Common myeloid progenitor, CD34-positive (primary cell): ENCODE results near the gene MYH9.

Experiments used
- CTCF ChIA-PET: fragments of 350-600 bp; sonication (Branson Sonifier 250); formaldehyde crosslinking; loops from one replicate; lab custom pipeline; 2021; ENCODE audit warnings: antibody characterized with exemption; lab: Charles Lee
- POLR2A ChIA-PET: fragments of 350-600 bp; sonication (Branson Sonifier 250); formaldehyde crosslinking; loops from one replicate; lab custom pipeline; 2021; ENCODE audit warnings: antibody characterized with exemption; lab: Charles Lee
- DNase-seq, 3 donors: peaks; one replicate each; pipeline versions ENCODE4 v3.0.0 to v3.0.0-alpha.2; 2013
- H3K27ac ChIP-seq, 2 experiments: 1 replicate in 1 of 2; 2 replicates in 1 of 2; pipeline ENCODE4 v1.7.0; 2013; ENCODE audit warnings: inconsistent platforms in 2 of 2, low read length in 2 of 2, mild to moderate bottlenecking in 2 of 2, low read depth in 1 of 2, moderate library complexity in 1 of 2; ENCODE audit not compliant: severe bottlenecking in 2 of 2, insufficient read depth in 1 of 2, poor library complexity in 1 of 2
- H3K27me3 ChIP-seq, 5 experiments: replicated peaks in 2 of 5; 1 replicate in 3 of 5; 2 replicates in 2 of 5; pipeline versions ENCODE4 v1.6.1 to v1.7.0; 2013; ENCODE audit warnings: low read length in 4 of 5, mild to moderate bottlenecking in 2 of 5, moderate library complexity in 2 of 5, inconsistent platforms in 1 of 5; ENCODE audit not compliant: insufficient read depth in 5 of 5, control insufficient read depth in 4 of 5
- H3K36me3 ChIP-seq, 4 experiments: 1 replicate in 2 of 4; 2 replicates in 2 of 4; pipeline versions ENCODE4 v1.6.1 to v1.7.0; 2013; ENCODE audit warnings: low read length in 3 of 4, control low read depth in 1 of 4, mild to moderate bottlenecking in 1 of 4; ENCODE audit not compliant: control insufficient read depth in 4 of 4, insufficient read depth in 4 of 4
- H3K4me1 ChIP-seq, 4 experiments: 1 replicate in 3 of 4; 2 replicates in 1 of 4; pipeline versions ENCODE4 v1.6.1 to v1.7.1; 2013; ENCODE audit warnings: low read length in 3 of 4, mild to moderate bottlenecking in 3 of 4, control low read depth in 1 of 4, inconsistent platforms in 1 of 4, moderate library complexity in 1 of 4; ENCODE audit not compliant: control insufficient read depth in 4 of 4, insufficient read depth in 4 of 4; ENCODE audit errors: control extremely low read depth in 1 of 4
- H3K4me3 ChIP-seq, 7 experiments: 1 replicate in 4 of 7; 2 replicates in 3 of 7; pipeline versions ENCODE4 v1.5.1 to v1.7.0; 2013; ENCODE audit warnings: mild to moderate bottlenecking in 7 of 7, low read length in 6 of 7, moderate library complexity in 6 of 7, inconsistent platforms in 2 of 7, low read depth in 2 of 7, control low read depth in 1 of 7; ENCODE audit not compliant: insufficient read depth in 4 of 7, control insufficient read depth in 1 of 7; ENCODE audit errors: extremely low read depth in 1 of 7
- H3K9me3 ChIP-seq, 5 experiments: 1 replicate in 4 of 5; 2 replicates in 1 of 5; pipeline versions ENCODE4 v1.6.1 to v1.7.1; 2013; ENCODE audit warnings: low read length in 4 of 5, mild to moderate bottlenecking in 2 of 5, inconsistent platforms in 1 of 5, low read depth in 1 of 5, moderate library complexity in 1 of 5; ENCODE audit not compliant: control insufficient read depth in 4 of 5, insufficient read depth in 2 of 5; ENCODE audit errors: control extremely low read depth in 1 of 5
- WGBS: methylation state at CpG from one replicate; pipeline ENCODE4 v1.1.5; 2013; ENCODE audit not compliant: insufficient coverage; 5-methylcytosine and 5-hydroxymethylcytosine counted together

MYH9 gene

DNA sequence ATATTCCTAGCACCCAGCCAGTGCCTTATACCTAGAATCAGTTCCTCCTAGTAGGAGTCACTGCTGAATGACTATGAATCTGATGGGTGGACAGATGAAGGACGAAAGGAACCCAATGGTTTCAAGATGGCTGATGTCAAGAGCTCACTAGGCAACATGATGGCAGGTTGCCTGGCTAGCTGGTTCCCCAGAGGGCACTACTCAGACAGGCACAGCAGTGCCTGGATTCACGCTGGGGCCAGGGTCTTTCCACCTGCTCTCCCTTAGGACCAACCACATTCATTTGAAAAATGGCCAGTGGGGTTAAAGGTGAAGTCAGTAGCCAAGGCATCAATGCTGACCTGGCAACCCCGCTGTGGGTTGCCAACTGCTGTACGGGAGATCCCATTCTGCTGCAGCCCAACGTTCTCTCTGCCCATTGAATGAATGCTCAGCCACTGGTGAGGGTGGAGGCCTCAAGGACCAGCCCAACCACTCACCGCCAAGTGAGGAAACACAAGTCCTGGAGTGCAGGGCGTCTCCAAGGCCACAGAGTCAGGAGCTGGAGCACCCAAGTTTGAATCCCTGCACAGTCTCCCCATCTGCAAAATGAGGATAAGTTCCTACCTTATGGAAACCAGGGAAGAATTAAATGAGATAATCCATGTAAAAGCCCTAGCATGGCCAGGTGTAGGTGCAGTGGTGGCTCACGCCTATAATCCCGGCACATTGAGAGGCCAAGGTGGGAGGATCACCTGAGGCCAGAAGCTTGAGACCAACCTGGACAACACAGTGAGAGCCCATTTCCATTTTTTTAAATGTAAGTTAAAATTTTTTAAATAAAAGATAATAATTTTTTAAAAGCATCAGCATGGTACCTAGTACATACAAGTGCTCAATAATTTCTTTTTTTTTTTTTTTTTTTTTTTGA lies 12.4 kb downstream of the MYH9 start:
- peak overlapping the region; percentile 25 to 71 for H3K27ac ChIP-seq
- no peak overlapping the region for H3K4me3 ChIP-seq
- H3K27me3 ChIP-seq: no peaks in the 10 kb centered on the region
- no peak for DNase-seq
- peaks cover 0 to 15% (median 4%) of the 10 kb centered on the region in 4 experiments for H3K36me3 ChIP-seq
- CTCF ChIA-PET: interaction anchor here (0.9 to 1.4 kb wide), 6 partner anchors 9 to 74 kb away, joined by 3 to 4 read pairs (median 3); no protein-coding TSS in a partner anchor
- no peaks in the 10 kb centered on the region for H3K9me3 ChIP-seq
- 98% methylated on average over 8 of the region's 9 CpGs for WGBS
- POLR2A ChIA-PET: interaction anchor here (0.6 to 1.2 kb wide), 2 partner anchors 10 to 14 kb away, joined by 3 read pairs; no protein-coding TSS in a partner anchor
- H3K4me1 ChIP-seq: peaks cover 26 to 92% (median 88%) of the 10 kb centered on the region in 4 experiments

DNA sequence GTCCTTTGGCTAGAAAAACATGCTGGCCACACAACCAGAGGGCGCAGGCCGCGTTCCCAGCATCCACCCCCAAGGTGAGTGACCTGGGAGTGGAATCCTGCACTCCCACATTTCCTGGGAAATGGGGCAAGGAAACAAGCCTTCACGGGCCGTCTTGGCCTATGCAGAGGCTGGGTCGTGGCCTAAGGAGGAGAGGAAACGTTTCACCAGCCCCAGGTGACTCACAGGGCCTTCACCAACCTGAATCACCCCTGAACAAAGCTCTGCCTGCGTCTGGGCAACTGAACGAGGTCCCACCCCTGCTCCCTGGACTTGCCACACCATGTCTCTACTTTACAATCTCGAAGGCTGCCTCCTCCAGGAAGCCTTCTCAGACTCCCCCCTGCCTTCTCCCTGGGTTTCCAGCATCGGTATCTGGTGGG lies 13.2 kb downstream of the MYH9 start:
- 88% methylated on average over 10 of the region's 11 CpGs for whole genome bisulfite sequencing
- ChIA-PET POLR2A (interaction anchor here (0.6 kb wide), 1 partner anchor 13 kb away, joined by 3 read pairs; no protein-coding TSS in a partner anchor), CTCF (interaction anchor here (1.1 kb wide), 1 partner anchor 74 kb away, joined by 3 read pairs; no protein-coding TSS in a partner anchor)
- Histone ChIP-seq H3K4me1 (peaks cover 31 to 92% (median 88%) of the 10 kb centered on the region in 4 experiments), H3K27me3 (no peaks in the 10 kb centered on the region), H3K9me3 (no peaks in the 10 kb centered on the region), H3K4me3 (no peak overlapping the region), H3K27ac (peak overlapping the region; percentile 25 to 71), H3K36me3 (peaks cover 0 to 11% (median 4%) of the 10 kb centered on the region in 4 experiments)
- no peak for DNase-seq

DNA sequence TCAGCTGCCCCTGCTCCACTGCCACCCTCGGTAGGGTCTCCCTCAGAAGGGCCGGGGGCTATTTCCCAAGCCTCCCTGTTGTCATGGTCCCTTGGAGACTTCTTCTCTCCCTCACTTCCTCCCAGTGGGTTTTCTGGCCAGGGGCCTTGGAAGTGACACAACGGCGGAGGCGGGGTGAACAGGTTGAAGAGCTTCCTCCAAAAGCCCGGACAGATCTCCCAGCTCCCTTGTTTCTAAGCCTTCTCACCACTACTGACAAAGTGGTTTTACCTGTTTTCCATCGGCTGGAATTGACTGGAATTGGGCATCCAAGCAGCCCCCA lies 14.5 kb downstream of the MYH9 start:
- Histone ChIP-seq H3K36me3 (peaks cover 0 to 12% (median 4%) of the 10 kb centered on the region in 4 experiments), H3K9me3 (no peaks in the 10 kb centered on the region), H3K4me3 (peak overlapping the region in 4 of 7 experiments; percentile 23 to 55 (median 38)), H3K27ac (peak overlapping the region; percentile 70 to 80), H3K27me3 (no peaks in the 10 kb centered on the region), H3K4me1 (peaks cover 35 to 96% (median 92%) of the 10 kb centered on the region in 4 experiments)
- 0% methylated on average over 1 of the region's 7 CpGs for WGBS
- ChIA-PET CTCF (interaction anchor here (0.7 to 1.2 kb wide), 2 partner anchors 31 to 92 kb away, joined by 3 read pairs; no protein-coding TSS in a partner anchor), POLR2A (interaction anchor here (0.9 kb wide), 1 partner anchor 13 kb away, joined by 3 read pairs; no protein-coding TSS in a partner anchor)
- DNase-seq: peak in 2 of 3 donors; percentile 76 to 81

DNA sequence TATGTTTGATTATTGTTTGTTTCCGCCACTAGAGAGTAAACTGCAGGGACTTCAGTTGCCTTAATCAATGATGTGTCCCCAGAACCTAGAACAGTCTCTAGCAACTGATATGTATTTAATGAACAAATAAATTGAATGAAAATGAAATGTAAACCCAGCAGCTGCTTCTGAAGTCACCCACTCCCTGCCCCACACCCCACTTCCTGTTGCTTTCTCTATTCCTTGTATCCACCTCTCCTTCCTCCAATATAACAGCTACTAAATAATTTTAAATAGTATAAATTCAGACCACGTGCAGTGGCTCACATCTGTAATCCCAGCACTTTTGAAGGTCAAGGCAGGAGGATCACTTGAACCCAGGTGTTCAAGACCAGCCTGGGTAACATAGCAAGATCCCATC lies 15.8 kb downstream of the MYH9 start:
- POLR2A ChIA-PET: interaction anchor here (0.6 to 1.0 kb wide), 2 partner anchors 34 to 402 kb away, joined by 3 read pairs; no protein-coding TSS in a partner anchor

DNA sequence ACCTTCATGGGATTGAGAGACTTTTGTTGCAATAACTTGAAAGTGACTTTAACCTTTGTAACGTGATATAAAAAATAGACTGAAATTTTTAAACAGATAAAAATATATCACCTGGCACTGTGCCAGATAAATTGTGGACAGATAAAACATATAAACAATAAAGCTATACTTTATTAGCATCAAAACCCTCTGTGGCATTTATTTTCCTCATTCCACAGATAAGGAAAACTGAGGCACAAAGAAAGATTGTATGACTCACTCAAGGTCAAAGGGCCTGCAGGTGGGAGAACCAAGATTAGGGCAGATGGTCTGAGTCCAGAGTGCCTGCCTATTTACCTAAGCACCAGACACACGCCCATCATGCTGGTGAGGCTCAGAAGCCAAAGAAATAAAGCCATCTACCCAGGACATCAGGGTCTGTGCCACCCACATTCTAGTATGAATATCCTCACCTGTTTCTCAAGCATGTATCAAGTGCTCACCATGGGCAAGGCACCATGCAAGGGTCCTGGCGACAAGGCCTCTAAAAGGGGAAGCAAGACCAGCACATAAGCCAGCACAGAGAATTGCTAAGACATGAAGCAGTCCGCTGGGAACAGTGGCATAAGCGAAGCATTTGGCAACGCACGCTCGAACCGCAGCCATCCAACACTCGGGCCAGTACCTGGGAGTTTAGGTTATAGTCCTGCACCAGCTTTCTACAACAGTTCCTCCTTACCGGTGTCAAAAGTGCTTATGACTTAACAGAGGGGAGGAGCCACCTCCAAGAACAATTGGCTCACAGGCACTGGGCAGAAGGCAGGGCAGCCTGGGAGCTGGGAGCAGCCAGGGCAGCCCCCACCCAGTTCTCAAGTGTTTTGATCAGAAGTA lies 17.6 kb downstream of the MYH9 start:
- WGBS: 46% methylated on average over 10 of the region's 11 CpGs
- no peaks in the 10 kb centered on the region for H3K27me3 ChIP-seq
- CTCF ChIA-PET: interaction anchor here (0.9 to 1.9 kb wide), 6 partner anchors 9 to 99 kb away, joined by 3 to 6 read pairs (median 5); no protein-coding TSS in a partner anchor
- peaks cover 29 to 99% (median 95%) of the 10 kb centered on the region in 4 experiments for H3K4me1 ChIP-seq
- H3K4me3 ChIP-seq: peak overlapping the region in 3 of 7 experiments; percentile 30 to 43 (median 33)
- H3K9me3 ChIP-seq: no peaks in the 10 kb centered on the region
- H3K27ac ChIP-seq: peak overlapping the region in 1 of 2 experiments; percentile 76
- DNase-seq: peak in 2 of 3 donors; percentile 62 to 70
- POLR2A ChIA-PET: interaction anchor here (0.8 to 1.3 kb wide), 2 partner anchors 16 to 35 kb away, joined by 3 to 4 read pairs; no protein-coding TSS in a partner anchor
- H3K36me3 ChIP-seq: peaks cover 4 to 26% (median 5%) of the 10 kb centered on the region in 4 experiments

More for the DNA sequence above, 15.8 kb downstream of the MYH9 start:
- H3K36me3 ChIP-seq: peaks cover 3 to 23% (median 6%) of the 10 kb centered on the region in 4 experiments
- WGBS: no CpG with 5 or more reads among the region's 2 CpGs
- H3K4me3 ChIP-seq: peak overlapping the region in 1 of 7 experiments; percentile 8
- peaks cover 26 to 96% (median 92%) of the 10 kb centered on the region in 4 experiments for H3K4me1 ChIP-seq
- no peaks in the 10 kb centered on the region for H3K9me3 ChIP-seq
- H3K27ac ChIP-seq: peak overlapping the region in 1 of 2 experiments; percentile 80
- DNase-seq: no peak
- CTCF ChIA-PET: interaction anchor here (1.0 to 1.7 kb wide), 4 partner anchors 17 to 99 kb away, joined by 3 to 4 read pairs (median 3); no protein-coding TSS in a partner anchor
- no peaks in the 10 kb centered on the region for H3K27me3 ChIP-seq
